Vagina (tissue), 2 donors: Measurements from ENCODE around the gene MRM2.

ENCODE experiments used
- POLR2A ChIP-seq, 2 donors: fragments of 450-650 bp; IDR thresholded peaks; one replicate each; pipeline ENCODE4 v1.6.1; 2017; ENCODE audit warnings: antibody characterized with exemption in 2 of 2, mild to moderate bottlenecking in 2 of 2, moderate library complexity in 2 of 2
- POLR2AphosphoS5 ChIP-seq, 2 donors: sonication (generic); formaldehyde crosslinking; IDR thresholded peaks; one replicate each; pipeline ENCODE4 v1.9.0; 2017; ENCODE audit warnings: antibody characterized with exemption in 2 of 2, mild to moderate bottlenecking in 2 of 2, low read depth in 1 of 2; ENCODE audit not compliant: insufficient read depth in 1 of 2
- TF ChIP-seq, protein P1 (sequence below), 3 experiments: fragments of 450-650 bp in 2 of 3; fragments of 200-600 bp in 1 of 3; sonication (generic) in 1 of 3; IDR thresholded peaks; one replicate each; pipeline ENCODE4 v1.5.1; 2017 to 2019; ENCODE audit warnings: antibody characterized with exemption in 3 of 3, mild to moderate bottlenecking in 2 of 3, moderate library complexity in 2 of 3

DNA sequence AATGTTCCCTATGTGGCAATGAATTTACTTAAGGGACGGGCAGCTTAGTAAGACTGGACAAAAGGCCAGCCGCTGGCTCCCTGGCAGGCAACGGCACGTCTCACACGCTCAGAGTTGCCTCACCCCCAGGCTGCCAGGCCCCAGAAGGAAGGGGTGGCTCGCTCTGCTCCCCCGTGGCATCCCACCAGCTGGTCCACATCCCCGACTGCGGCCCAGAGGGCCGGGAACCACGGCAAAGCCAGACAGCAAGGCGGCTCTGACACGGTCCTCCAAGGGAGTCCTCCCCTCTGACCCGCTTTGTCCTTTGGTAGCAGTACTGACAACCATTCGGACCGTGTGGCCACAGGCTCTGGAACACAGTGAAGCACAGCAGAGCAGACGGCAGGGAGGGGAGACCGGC, 34.1 kb upstream of the MRM2 start:
- TF ChIP-seq, protein P1, sequence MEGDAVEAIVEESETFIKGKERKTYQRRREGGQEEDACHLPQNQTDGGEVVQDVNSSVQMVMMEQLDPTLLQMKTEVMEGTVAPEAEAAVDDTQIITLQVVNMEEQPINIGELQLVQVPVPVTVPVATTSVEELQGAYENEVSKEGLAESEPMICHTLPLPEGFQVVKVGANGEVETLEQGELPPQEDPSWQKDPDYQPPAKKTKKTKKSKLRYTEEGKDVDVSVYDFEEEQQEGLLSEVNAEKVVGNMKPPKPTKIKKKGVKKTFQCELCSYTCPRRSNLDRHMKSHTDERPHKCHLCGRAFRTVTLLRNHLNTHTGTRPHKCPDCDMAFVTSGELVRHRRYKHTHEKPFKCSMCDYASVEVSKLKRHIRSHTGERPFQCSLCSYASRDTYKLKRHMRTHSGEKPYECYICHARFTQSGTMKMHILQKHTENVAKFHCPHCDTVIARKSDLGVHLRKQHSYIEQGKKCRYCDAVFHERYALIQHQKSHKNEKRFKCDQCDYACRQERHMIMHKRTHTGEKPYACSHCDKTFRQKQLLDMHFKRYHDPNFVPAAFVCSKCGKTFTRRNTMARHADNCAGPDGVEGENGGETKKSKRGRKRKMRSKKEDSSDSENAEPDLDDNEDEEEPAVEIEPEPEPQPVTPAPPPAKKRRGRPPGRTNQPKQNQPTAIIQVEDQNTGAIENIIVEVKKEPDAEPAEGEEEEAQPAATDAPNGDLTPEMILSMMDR (IDR thresholded peaks at IDR 0.05): no peak
- TF ChIP-seq POLR2A (IDR thresholded peaks at IDR 0.05) (no peak), POLR2AphosphoS5 (IDR thresholded peaks at IDR 0.05; ENCODE audit: insufficient read depth in 1 of 2, low read depth in 1 of 2) (no peak)
